DOHH2 (cell line): ENCODE data around the gene ALDH18A1.

Experiments
- EZH2phosphoT487 ChIP-seq: fragments of 200-600 bp; sonication (generic); IDR thresholded peaks from 2 replicates; pipeline ENCODE4 v1.6.1; 2017; ENCODE audit warnings: borderline replicate concordance, mild to moderate bottlenecking, antibody characterized with exemption, low read length, moderate library complexity, mixed read lengths
- TF ChIP-seq, protein P1 (sequence below): fragments of 200-600 bp; sonication (generic); IDR thresholded peaks from one replicate; pipeline ENCODE4 v1.5.1; 2014; ENCODE audit warnings: antibody characterized with exemption, mild to moderate bottlenecking, low read depth, low read length; ENCODE audit not compliant: poor library complexity, severe bottlenecking

DNA sequence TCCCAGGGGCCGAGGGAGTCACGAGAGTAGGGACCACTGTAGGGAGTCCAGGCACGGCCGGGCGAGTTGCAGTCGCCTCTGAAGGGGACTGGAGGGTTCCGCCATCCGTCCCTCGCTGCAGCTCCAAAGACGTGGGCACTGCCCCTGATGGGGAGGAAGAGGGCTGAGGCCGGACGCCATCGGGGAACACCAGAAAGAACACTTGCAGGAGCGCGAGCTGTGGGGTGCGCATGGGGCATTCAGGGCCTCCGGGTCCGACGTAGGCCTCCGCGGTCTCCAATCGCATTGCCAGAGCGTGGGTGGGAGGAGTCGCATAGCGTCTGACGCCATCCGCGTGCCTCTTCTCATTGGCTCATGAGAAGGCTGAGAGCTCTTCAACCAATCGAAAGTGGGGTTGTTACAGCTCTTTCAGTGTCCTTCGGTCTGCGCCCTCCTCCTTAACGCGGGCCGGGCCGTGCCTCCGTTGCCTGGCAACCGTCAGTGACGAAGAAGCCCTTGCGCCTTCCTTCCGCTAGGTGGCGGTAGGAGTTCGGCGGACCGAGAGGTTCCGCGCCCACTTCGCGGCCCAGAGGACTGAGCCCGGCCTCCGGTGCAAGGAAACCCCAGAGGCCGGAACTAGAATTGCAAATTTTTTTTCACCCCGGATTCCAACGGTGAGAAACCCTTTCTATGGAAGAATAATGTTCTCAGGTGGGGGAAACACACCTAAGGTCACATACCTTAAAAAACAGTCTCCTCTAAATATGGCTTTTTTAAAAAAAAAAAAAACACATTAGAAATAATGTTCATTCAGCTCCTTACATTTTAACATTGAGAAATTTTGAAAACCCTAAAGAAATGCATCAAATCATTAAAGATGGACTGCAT is 37.4 kb upstream of the ALDH18A1 start, which contains the start of gene TCTN3:
- TF ChIP-seq, protein P1, sequence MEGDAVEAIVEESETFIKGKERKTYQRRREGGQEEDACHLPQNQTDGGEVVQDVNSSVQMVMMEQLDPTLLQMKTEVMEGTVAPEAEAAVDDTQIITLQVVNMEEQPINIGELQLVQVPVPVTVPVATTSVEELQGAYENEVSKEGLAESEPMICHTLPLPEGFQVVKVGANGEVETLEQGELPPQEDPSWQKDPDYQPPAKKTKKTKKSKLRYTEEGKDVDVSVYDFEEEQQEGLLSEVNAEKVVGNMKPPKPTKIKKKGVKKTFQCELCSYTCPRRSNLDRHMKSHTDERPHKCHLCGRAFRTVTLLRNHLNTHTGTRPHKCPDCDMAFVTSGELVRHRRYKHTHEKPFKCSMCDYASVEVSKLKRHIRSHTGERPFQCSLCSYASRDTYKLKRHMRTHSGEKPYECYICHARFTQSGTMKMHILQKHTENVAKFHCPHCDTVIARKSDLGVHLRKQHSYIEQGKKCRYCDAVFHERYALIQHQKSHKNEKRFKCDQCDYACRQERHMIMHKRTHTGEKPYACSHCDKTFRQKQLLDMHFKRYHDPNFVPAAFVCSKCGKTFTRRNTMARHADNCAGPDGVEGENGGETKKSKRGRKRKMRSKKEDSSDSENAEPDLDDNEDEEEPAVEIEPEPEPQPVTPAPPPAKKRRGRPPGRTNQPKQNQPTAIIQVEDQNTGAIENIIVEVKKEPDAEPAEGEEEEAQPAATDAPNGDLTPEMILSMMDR, result peak; percentile 99
- TF ChIP-seq EZH2phosphoT487, result no peak
